SK-N-SH treated with all-trans-retinoic acid at 6 μM for 48 hours (cell line): ENCODE data around the gene ARFGEF3.
"Not testable (repeated sequence)": the region's sequence is repeated elsewhere in the genome, so short reads cannot be mapped to it uniquely, and the experiment has no call there.

ENCODE experiments used
- ATAC-seq: fragments of 200-7000 bp; cut with Tn5 transposase; 3 replicates; pipeline ENCODE4 v1.9.1; 2020; ENCODE audit warnings: mild to moderate bottlenecking, moderate library complexity
- ARNTL ChIP-seq: fragments of 450-650 bp; formaldehyde crosslinking; IDR thresholded peaks from 2 replicates; pipeline ENCODE4 v1.5.0; 2020; ENCODE audit warnings: low read depth, mild to moderate bottlenecking, moderate library complexity, borderline replicate concordance
- BACH2 ChIP-seq: fragments of 250-450 bp; sonication (Bioruptor Pico); IDR thresholded peaks from 2 replicates; pipeline ENCODE4 v1.9.0; 2021; ENCODE audit warnings: mild to moderate bottlenecking, borderline replicate concordance
- CREB5 ChIP-seq: fragments of 250-450 bp; sonication (Bioruptor Pico); IDR thresholded peaks from 2 replicates; pipeline ENCODE4 v1.5.1; 2020; ENCODE audit warnings: low read depth, mild to moderate bottlenecking, moderate library complexity
- CSDC2 ChIP-seq: fragments of 250-450 bp; sonication (Bioruptor Pico); IDR thresholded peaks from 2 replicates; pipeline ENCODE4 v1.5.0; 2020; ENCODE audit warnings: mild to moderate bottlenecking, moderate library complexity
- ESRRG ChIP-seq: fragments of 250-450 bp; sonication (Bioruptor Pico); IDR thresholded peaks from 2 replicates; pipeline ENCODE4 v1.6.1; 2021; ENCODE audit warnings: mild to moderate bottlenecking
- GLIS3 ChIP-seq: fragments of 250-450 bp; sonication (Bioruptor Pico); IDR thresholded peaks from 2 replicates; pipeline ENCODE4 v1.5.0; 2020; ENCODE audit warnings: mild to moderate bottlenecking, moderate library complexity
- ISL1 ChIP-seq: fragments of 250-450 bp; sonication (Bioruptor Pico); IDR thresholded peaks from 2 replicates; pipeline ENCODE4 v2.1.2; 2022; ENCODE audit warnings: mild to moderate bottlenecking, moderate library complexity
- OSR1 ChIP-seq: fragments of 250-450 bp; sonication (Bioruptor Pico); IDR thresholded peaks from 2 replicates; pipeline ENCODE4 v1.8.0; 2022; ENCODE audit warnings: moderate library complexity, mild to moderate bottlenecking, inconsistent platforms
- PPARA ChIP-seq: fragments of 250-450 bp; sonication (Bioruptor Pico); IDR thresholded peaks from 2 replicates; pipeline ENCODE4 v1.5.0; 2020; ENCODE audit warnings: mild to moderate bottlenecking, borderline replicate concordance
- RARB ChIP-seq: fragments of 250-450 bp; sonication (Bioruptor Pico); IDR thresholded peaks from 2 replicates; pipeline ENCODE4 v1.8.0; 2021; ENCODE audit warnings: mild to moderate bottlenecking, moderate library complexity
- SNAI2 ChIP-seq: fragments of 250-450 bp; sonication (Bioruptor Pico); IDR thresholded peaks from 2 replicates; pipeline ENCODE4 v1.5.0; 2020; ENCODE audit warnings: mild to moderate bottlenecking, moderate library complexity
- TCF4 ChIP-seq: fragments of 250-450 bp; sonication (Bioruptor Pico); IDR thresholded peaks from 2 replicates; pipeline ENCODE4 v1.8.0; 2021; ENCODE audit warnings: mild to moderate bottlenecking, moderate library complexity, borderline replicate concordance
- TOX ChIP-seq: fragments of 250-450 bp; sonication (Bioruptor Pico); IDR thresholded peaks from 2 replicates; pipeline ENCODE4 v1.8.0; 2021; ENCODE audit warnings: mild to moderate bottlenecking, moderate library complexity, borderline replicate concordance
- ZC3H10 ChIP-seq: fragments of 250-450 bp; sonication (Bioruptor Pico); IDR thresholded peaks from 2 replicates; pipeline ENCODE4 v1.5.1; 2021; ENCODE audit warnings: mild to moderate bottlenecking, moderate library complexity
- ZFP3 ChIP-seq: fragments of 250-450 bp; sonication (Bioruptor Pico); IDR thresholded peaks from 2 replicates; pipeline ENCODE4 v1.5.0; 2020; ENCODE audit warnings: mild to moderate bottlenecking, moderate library complexity
- ZFP30 ChIP-seq: fragments of 450-650 bp; formaldehyde crosslinking; IDR thresholded peaks from 2 replicates; pipeline ENCODE4 v1.5.0; 2022; ENCODE audit warnings: mild to moderate bottlenecking, moderate library complexity
- ZNF565 ChIP-seq: fragments of 450-650 bp; formaldehyde crosslinking; conservative IDR thresholded peaks from 2 replicates; pipeline ENCODE4 v1.5.0; 2020; ENCODE audit warnings: low read depth, mild to moderate bottlenecking, moderate library complexity
- ZNF70 ChIP-seq: fragments of 450-650 bp; formaldehyde crosslinking; IDR thresholded peaks from 2 replicates; pipeline ENCODE4 v1.5.0; 2020; ENCODE audit warnings: mild to moderate bottlenecking, moderate library complexity
- ZNF8 ChIP-seq: fragments of 450-650 bp; formaldehyde crosslinking; IDR thresholded peaks from 2 replicates; pipeline ENCODE4 v1.5.0; 2020; ENCODE audit warnings: mild to moderate bottlenecking, moderate library complexity
- TF ChIP-seq, protein P1 (sequence below): fragments of 250-450 bp; sonication (Bioruptor Pico); IDR thresholded peaks from 2 replicates; pipeline ENCODE4 v1.8.0; 2021; ENCODE audit warnings: low read depth, mild to moderate bottlenecking, moderate library complexity, borderline replicate concordance
- TF ChIP-seq, protein P2 (sequence below): fragments of 250-450 bp; sonication (Bioruptor Pico); IDR thresholded peaks from 2 replicates; pipeline ENCODE4 v1.5.1; 2021; ENCODE audit warnings: mild to moderate bottlenecking, moderate library complexity
- TF ChIP-seq, protein P3 (sequence below): fragments of 250-450 bp; sonication (Bioruptor Pico); IDR thresholded peaks from 2 replicates; pipeline ENCODE4 v1.8.0; 2020; ENCODE audit warnings: mild to moderate bottlenecking, moderate library complexity, borderline replicate concordance
- TF ChIP-seq, protein P4 (sequence below): fragments of 250-450 bp; sonication (Bioruptor Pico); IDR thresholded peaks from 2 replicates; pipeline ENCODE4 v1.5.0; 2020; ENCODE audit warnings: mild to moderate bottlenecking, moderate library complexity

The ARFGEF3 gene

GRCh38 chr6:138211601-138212000 is 49.9 kb downstream of the ARFGEF3 start:
- no peak for ATAC-seq
- TF ChIP-seq TOX (CRISPR knock-in tag): no peak
- no peak for TF ChIP-seq ZNF8 (CRISPR knock-in tag)
- TF ChIP-seq RARB (CRISPR knock-in tag): no peak
- no peak for TF ChIP-seq GLIS3 (CRISPR knock-in tag)
- no peak for TF ChIP-seq TCF4
- TF ChIP-seq CREB5: no peak
- no peak for TF ChIP-seq ZC3H10 (CRISPR knock-in tag)
- TF ChIP-seq, protein P1, sequence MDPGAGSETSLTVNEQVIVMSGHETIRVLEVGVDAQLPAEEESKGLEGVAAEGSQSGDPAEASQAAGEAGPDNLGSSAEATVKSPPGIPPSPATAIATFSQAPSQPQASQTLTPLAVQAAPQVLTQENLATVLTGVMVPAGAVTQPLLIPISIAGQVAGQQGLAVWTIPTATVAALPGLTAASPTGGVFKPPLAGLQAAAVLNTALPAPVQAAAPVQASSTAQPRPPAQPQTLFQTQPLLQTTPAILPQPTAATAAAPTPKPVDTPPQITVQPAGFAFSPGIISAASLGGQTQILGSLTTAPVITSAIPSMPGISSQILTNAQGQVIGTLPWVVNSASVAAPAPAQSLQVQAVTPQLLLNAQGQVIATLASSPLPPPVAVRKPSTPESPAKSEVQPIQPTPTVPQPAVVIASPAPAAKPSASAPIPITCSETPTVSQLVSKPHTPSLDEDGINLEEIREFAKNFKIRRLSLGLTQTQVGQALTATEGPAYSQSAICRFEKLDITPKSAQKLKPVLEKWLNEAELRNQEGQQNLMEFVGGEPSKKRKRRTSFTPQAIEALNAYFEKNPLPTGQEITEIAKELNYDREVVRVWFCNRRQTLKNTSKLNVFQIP: no peak
- no peak for TF ChIP-seq ISL1
- TF ChIP-seq ZNF70 (CRISPR knock-in tag): no peak
- no peak for TF ChIP-seq SNAI2 (CRISPR knock-in tag)
- TF ChIP-seq PPARA: no peak
- TF ChIP-seq, protein P2, sequence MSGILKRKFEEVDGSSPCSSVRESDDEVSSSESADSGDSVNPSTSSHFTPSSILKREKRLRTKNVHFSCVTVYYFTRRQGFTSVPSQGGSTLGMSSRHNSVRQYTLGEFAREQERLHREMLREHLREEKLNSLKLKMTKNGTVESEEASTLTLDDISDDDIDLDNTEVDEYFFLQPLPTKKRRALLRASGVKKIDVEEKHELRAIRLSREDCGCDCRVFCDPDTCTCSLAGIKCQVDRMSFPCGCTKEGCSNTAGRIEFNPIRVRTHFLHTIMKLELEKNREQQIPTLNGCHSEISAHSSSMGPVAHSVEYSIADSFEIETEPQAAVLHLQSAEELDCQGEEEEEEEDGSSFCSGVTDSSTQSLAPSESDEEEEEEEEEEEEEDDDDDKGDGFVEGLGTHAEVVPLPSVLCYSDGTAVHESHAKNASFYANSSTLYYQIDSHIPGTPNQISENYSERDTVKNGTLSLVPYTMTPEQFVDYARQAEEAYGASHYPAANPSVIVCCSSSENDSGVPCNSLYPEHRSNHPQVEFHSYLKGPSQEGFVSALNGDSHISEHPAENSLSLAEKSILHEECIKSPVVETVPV (CRISPR knock-in tag): no peak
- TF ChIP-seq, protein P3, sequence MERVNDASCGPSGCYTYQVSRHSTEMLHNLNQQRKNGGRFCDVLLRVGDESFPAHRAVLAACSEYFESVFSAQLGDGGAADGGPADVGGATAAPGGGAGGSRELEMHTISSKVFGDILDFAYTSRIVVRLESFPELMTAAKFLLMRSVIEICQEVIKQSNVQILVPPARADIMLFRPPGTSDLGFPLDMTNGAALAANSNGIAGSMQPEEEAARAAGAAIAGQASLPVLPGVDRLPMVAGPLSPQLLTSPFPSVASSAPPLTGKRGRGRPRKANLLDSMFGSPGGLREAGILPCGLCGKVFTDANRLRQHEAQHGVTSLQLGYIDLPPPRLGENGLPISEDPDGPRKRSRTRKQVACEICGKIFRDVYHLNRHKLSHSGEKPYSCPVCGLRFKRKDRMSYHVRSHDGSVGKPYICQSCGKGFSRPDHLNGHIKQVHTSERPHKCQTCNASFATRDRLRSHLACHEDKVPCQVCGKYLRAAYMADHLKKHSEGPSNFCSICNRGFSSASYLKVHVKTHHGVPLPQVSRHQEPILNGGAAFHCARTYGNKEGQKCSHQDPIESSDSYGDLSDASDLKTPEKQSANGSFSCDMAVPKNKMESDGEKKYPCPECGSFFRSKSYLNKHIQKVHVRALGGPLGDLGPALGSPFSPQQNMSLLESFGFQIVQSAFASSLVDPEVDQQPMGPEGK (CRISPR knock-in tag): no peak
- no peak for TF ChIP-seq CSDC2
- no peak for TF ChIP-seq ZFP3 (CRISPR knock-in tag)
- no peak for TF ChIP-seq ARNTL (CRISPR knock-in tag)
- TF ChIP-seq BACH2 (CRISPR knock-in tag): no peak
- TF ChIP-seq ESRRG: no peak
- TF ChIP-seq ZFP30 (CRISPR knock-in tag): no peak

- ATAC-seq: not testable (repeated sequence)
These were observed 50.8 kb downstream of the ARFGEF3 start for GRCh38 chr6:138212530-138212929.

- ATAC-seq: no peak
- TF ChIP-seq SNAI2 (CRISPR knock-in tag) (no peak), ZNF565 (CRISPR knock-in tag) (no peak), TOX (CRISPR knock-in tag) (no peak), ISL1 (no peak), OSR1 (CRISPR knock-in tag) (no peak), BACH2 (CRISPR knock-in tag) (no peak), ZFP3 (CRISPR knock-in tag) (no peak), ZC3H10 (CRISPR knock-in tag) (no peak), TCF4 (no peak), PPARA (no peak)
- TF ChIP-seq, protein P2 (CRISPR knock-in tag): no peak
- TF ChIP-seq, protein P1: no peak
- TF ChIP-seq, protein P4, sequence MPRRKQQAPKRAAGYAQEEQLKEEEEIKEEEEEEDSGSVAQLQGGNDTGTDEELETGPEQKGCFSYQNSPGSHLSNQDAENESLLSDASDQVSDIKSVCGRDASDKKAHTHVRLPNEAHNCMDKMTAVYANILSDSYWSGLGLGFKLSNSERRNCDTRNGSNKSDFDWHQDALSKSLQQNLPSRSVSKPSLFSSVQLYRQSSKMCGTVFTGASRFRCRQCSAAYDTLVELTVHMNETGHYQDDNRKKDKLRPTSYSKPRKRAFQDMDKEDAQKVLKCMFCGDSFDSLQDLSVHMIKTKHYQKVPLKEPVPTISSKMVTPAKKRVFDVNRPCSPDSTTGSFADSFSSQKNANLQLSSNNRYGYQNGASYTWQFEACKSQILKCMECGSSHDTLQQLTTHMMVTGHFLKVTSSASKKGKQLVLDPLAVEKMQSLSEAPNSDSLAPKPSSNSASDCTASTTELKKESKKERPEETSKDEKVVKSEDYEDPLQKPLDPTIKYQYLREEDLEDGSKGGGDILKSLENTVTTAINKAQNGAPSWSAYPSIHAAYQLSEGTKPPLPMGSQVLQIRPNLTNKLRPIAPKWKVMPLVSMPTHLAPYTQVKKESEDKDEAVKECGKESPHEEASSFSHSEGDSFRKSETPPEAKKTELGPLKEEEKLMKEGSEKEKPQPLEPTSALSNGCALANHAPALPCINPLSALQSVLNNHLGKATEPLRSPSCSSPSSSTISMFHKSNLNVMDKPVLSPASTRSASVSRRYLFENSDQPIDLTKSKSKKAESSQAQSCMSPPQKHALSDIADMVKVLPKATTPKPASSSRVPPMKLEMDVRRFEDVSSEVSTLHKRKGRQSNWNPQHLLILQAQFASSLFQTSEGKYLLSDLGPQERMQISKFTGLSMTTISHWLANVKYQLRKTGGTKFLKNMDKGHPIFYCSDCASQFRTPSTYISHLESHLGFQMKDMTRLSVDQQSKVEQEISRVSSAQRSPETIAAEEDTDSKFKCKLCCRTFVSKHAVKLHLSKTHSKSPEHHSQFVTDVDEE (CRISPR knock-in tag): no peak
- TF ChIP-seq, protein P3 (CRISPR knock-in tag): no peak
These were observed 53.5 kb downstream of the ARFGEF3 start for GRCh38 chr6:138215093-138215782.
